NCI-H2227 (cell line): ENCODE measurements around the gene ANKIB1.

Experiments
- DNase-seq: peaks from one replicate; lab custom pipeline; 2025; ENCODE audit not compliant: unreplicated experiment; lab: John Stamatoyannopoulos, UW

ANKIB1 gene

GRCh38 chr7:92260248-92260781, 14.5 kb downstream of the ANKIB1 start:
- no peak for DNase-seq

GRCh38 chr7:92266415-92267241, 20.9 kb downstream of the ANKIB1 start:
- DNase-seq = no peak

GRCh38 chr7:92268921-92269320, 23.1 kb downstream of the ANKIB1 start:
- no peak for DNase-seq

- DNase-seq = no peak
Measured at GRCh38 chr7:92275327-92275726, 29.6 kb downstream of the ANKIB1 start.

- no peak for DNase-seq
Measured at GRCh38 chr7:92276460-92276864, 30.7 kb downstream of the ANKIB1 start.

GRCh38 chr7:92279396-92280031, 33.7 kb downstream of the ANKIB1 start:
- no peak for DNase-seq

GRCh38 chr7:92281031-92281430, 35.3 kb downstream of the ANKIB1 start:
- no peak for DNase-seq

GRCh38 chr7:92282221-92282814, 36.5 kb downstream of the ANKIB1 start:
- no peak for DNase-seq

- no peak for DNase-seq
Measured at GRCh38 chr7:92282930-92283329, 37.2 kb downstream of the ANKIB1 start.

GRCh38 chr7:92289321-92289720, 43.5 kb downstream of the ANKIB1 start:
- no peak for DNase-seq

- no peak for DNase-seq
Measured at GRCh38 chr7:92292981-92293380, 47.2 kb downstream of the ANKIB1 start.

- DNase-seq = no peak
Measured at GRCh38 chr7:92293896-92294590, 48.3 kb downstream of the ANKIB1 start.

- no peak for DNase-seq
Measured at GRCh38 chr7:92295391-92295790, 49.6 kb downstream of the ANKIB1 start.

- DNase-seq = no peak
Measured at GRCh38 chr7:92296235-92296634, 50.5 kb downstream of the ANKIB1 start.

GRCh38 chr7:92296880-92297445, 51.2 kb downstream of the ANKIB1 start:
- DNase-seq = no peak

GRCh38 chr7:92297736-92298135, 52.0 kb downstream of the ANKIB1 start:
- DNase-seq = no peak

- DNase-seq = no peak
Measured at GRCh38 chr7:92303761-92304160, 58.0 kb downstream of the ANKIB1 start.

GRCh38 chr7:92304406-92304893, 58.7 kb downstream of the ANKIB1 start:
- no peak for DNase-seq

GRCh38 chr7:92306153-92306552, 60.4 kb downstream of the ANKIB1 start:
- DNase-seq = no peak

GRCh38 chr7:92313055-92313454, 67.3 kb downstream of the ANKIB1 start:
- DNase-seq = no peak

GRCh38 chr7:92319243-92319642, 73.5 kb downstream of the ANKIB1 start:
- DNase-seq = no peak
